K562 (cell line): ENCODE measurements around the gene TRMU. TPM values are rescaled to one million over a fixed set of nuclear protein-coding genes. Genes with fewer than 3 reads are reported as not detected.
A peak's percentile ranks its signal among the peaks of the same experiment; 100 is the strongest.

Experiments
- CBX3 ChIP-seq, 2 experiments: IDR thresholded peaks; 1 replicate in 1 of 2; 2 replicates in 1 of 2; pipeline ENCODE4 v1.6.1; 2012; ENCODE audit warnings: inconsistent platforms in 2 of 2, low read length in 2 of 2, borderline replicate concordance in 1 of 2, control low read depth in 1 of 2
- CREB3 ChIP-seq: fragments of 450-650 bp; conservative IDR thresholded peaks from 2 replicates; pipeline ENCODE4 v1.6.1; 2016; ENCODE audit warnings: missing genetic modification characterization, low read depth, mild to moderate bottlenecking, missing compliant biosample characterization, moderate library complexity
- EGR1 ChIP-seq: fragments of 450-650 bp; conservative IDR thresholded peaks from 2 replicates; pipeline ENCODE4 v1.6.1; 2017; ENCODE audit warnings: mild to moderate bottlenecking
- FOXM1 ChIP-seq, 2 experiments: fragments of 450-650 bp in 1 of 2; sonication (generic) in 1 of 2; formaldehyde crosslinking in 1 of 2; IDR thresholded peaks; 2 replicates each; pipeline versions ENCODE4 v1.6.1 to v1.9.0; 2017 to 2022; ENCODE audit warnings: low read depth in 2 of 2, mild to moderate bottlenecking in 2 of 2, missing genetic modification reagents in 1 of 2, moderate library complexity in 1 of 2
- FOXP1 ChIP-seq: sonication (generic); formaldehyde crosslinking; IDR thresholded peaks from 2 replicates; pipeline ENCODE4 v1.8.0; 2022; ENCODE audit warnings: mild to moderate bottlenecking, missing genetic modification reagents
- KLF10 ChIP-seq: fragments of 250-450 bp; sonication (Bioruptor Pico); IDR thresholded peaks from 2 replicates; pipeline ENCODE4 v1.6.1; 2021; ENCODE audit warnings: matching md5 sums
- KLF6 ChIP-seq: fragments of 250-450 bp; sonication (Bioruptor Pico); IDR thresholded peaks from 2 replicates; pipeline ENCODE4 v1.4.0; 2020; ENCODE audit warnings: mild to moderate bottlenecking, moderate library complexity, borderline replicate concordance
- MAZ ChIP-seq, 2 experiments: fragments of 450-650 bp in 1 of 2; sonication (generic) in 1 of 2; formaldehyde crosslinking; IDR thresholded peaks in 1 of 2; conservative IDR thresholded peaks in 1 of 2; 2 replicates each; pipeline versions ENCODE4 v1.4.0 to v1.5.0; 2020; ENCODE audit warnings: mild to moderate bottlenecking in 1 of 2, missing genetic modification reagents in 1 of 2
- MED1 ChIP-seq: sonication (generic); formaldehyde crosslinking; IDR thresholded peaks from 2 replicates; pipeline ENCODE4 v1.8.1; 2023; ENCODE audit warnings: missing genetic modification reagents, borderline replicate concordance
- NCOA6 ChIP-seq: fragments of 450-650 bp; IDR thresholded peaks from 2 replicates; pipeline ENCODE4 v1.6.1; 2017; ENCODE audit warnings: mild to moderate bottlenecking
- NEUROD1 ChIP-seq: fragments of 150-350 bp; IDR thresholded peaks from 2 replicates; pipeline ENCODE4 v1.6.1; 2014; ENCODE audit warnings: borderline replicate concordance, low read length, low read depth; ENCODE audit not compliant: partially characterized antibody
- PHF8 ChIP-seq: fragments of 200-600 bp; sonication (generic); IDR thresholded peaks from 2 replicates; pipeline ENCODE4 v1.6.1; 2012; ENCODE audit warnings: mixed run types, mild to moderate bottlenecking, inconsistent platforms, low read length, moderate library complexity, borderline replicate concordance
- RBM34 ChIP-seq: fragments of 200-400 bp; formaldehyde crosslinking; IDR thresholded peaks from 2 replicates; pipeline ENCODE4 v1.6.1; 2018; ENCODE audit warnings: low read length, borderline replicate concordance; ENCODE audit not compliant: insufficient read depth
- RHOXF2B ChIP-seq: fragments of 250-450 bp; sonication (Bioruptor Pico); conservative IDR thresholded peaks from 2 replicates; pipeline ENCODE4 v1.5.1; 2021
- SIRT6 ChIP-seq: IDR thresholded peaks from one replicate; pipeline ENCODE4 v1.6.1; 2012; ENCODE audit warnings: low read depth, mild to moderate bottlenecking, control low read depth, inconsistent platforms, low read length, moderate library complexity
- SMC3 ChIP-seq: conservative IDR thresholded peaks from 2 replicates; pipeline ENCODE4 v1.6.1; 2011; ENCODE audit warnings: low read depth, low read length, improper control_type of control experiment; ENCODE audit not compliant: insufficient read depth
- ZNF174 ChIP-seq: fragments of 250-450 bp; sonication (Bioruptor Pico); IDR thresholded peaks from 2 replicates; pipeline ENCODE4 v1.4.0; 2020; ENCODE audit warnings: mild to moderate bottlenecking
- ZNF175 ChIP-seq: fragments of 200-800 bp; sonication (Bioruptor generic); IDR thresholded peaks from 2 replicates; pipeline ENCODE4 v1.6.1; 2016; ENCODE audit warnings: low read depth, mild to moderate bottlenecking, missing genetic modification characterization, missing compliant biosample characterization
- ZNF324 ChIP-seq: fragments of 250-450 bp; sonication (Bioruptor Pico); IDR thresholded peaks from 2 replicates; pipeline ENCODE4 v1.4.0; 2020; ENCODE audit warnings: mild to moderate bottlenecking
- ZNF764 ChIP-seq: fragments of 250-450 bp; sonication (Bioruptor Pico); IDR thresholded peaks from 2 replicates; pipeline ENCODE4 v1.4.0; 2020; ENCODE audit warnings: low read depth, mild to moderate bottlenecking, moderate library complexity
- ZZZ3 ChIP-seq: fragments of 450-650 bp; IDR thresholded peaks from 2 replicates; pipeline ENCODE4 v1.6.1; 2016; ENCODE audit warnings: antibody characterized with exemption, mild to moderate bottlenecking, moderate library complexity
- polyA plus RNA-seq, 8 experiments: library from polyadenylated mRNA; depleted of rRNA in 4 of 8; stranded (reverse) in 5 of 8; unstranded in 3 of 8; fragments of >200 nt; fragmentation: Nextera tagmentation in 2 of 8; fragmentation: Illumina TruSeq in 1 of 8; extraction: Ambion mirVana in 2 of 8; extraction: Trizol in 1 of 8; gene quantifications; 2 replicates each; pipeline versions ENCODE4 v1.2.1 to v1.2.3, GENCODE V29; 2011 to 2014; ENCODE audit warnings: inconsistent platforms in 1 of 8, missing spikeins in 1 of 8
- total RNA-seq, 7 experiments: library from RNA; depleted of rRNA in 6 of 7; stranded (reverse); fragments of >200 nt in 6 of 7; fragmentation: Illumina TruSeq in 2 of 7; extraction: Trizol in 2 of 7; gene quantifications; 2 replicates each; pipeline versions ENCODE4 v1.2.1 to v1.2.3, GENCODE V29; 2011 to 2021; ENCODE audit warnings: low replicate concordance in 1 of 7
- TF ChIP-seq, protein P1 (sequence below), 2 experiments: fragments of 250-450 bp in 1 of 2; fragments of 450-650 bp in 1 of 2; sonication (Bioruptor Pico) in 1 of 2; IDR thresholded peaks; 2 replicates each; pipeline versions ENCODE4 v1.6.1 to v1.8.0; 2016 to 2021; ENCODE audit warnings: mild to moderate bottlenecking in 2 of 2, moderate library complexity in 2 of 2, missing compliant biosample characterization in 1 of 2, missing genetic modification characterization in 1 of 2
- TF ChIP-seq, protein P2 (sequence below), 2 experiments: IDR thresholded peaks; 2 replicates each; pipeline ENCODE4 v1.6.1; 2012; ENCODE audit warnings: improper control_type of control experiment in 2 of 2, low read depth in 2 of 2, low read length in 2 of 2, borderline replicate concordance in 1 of 2

The TRMU gene
- total and polyA plus RNA-seq, 9 of the 15 experiments (the other 6 are each of a cell fraction or from before 2014, with no cell fraction given): 2.3 to 49.9 (median 35.3) TPM

GRCh38 chr22:46296257-46297150 lies 39.0 kb upstream of the TRMU start, which contains the start of gene GTSE1 (continued):
- TF ChIP-seq, protein P1, sequence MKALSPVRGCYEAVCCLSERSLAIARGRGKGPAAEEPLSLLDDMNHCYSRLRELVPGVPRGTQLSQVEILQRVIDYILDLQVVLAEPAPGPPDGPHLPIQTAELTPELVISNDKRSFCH (CRISPR knock-in tag; IDR thresholded peaks at IDR 0.05): no peak
- TF ChIP-seq, protein P1 (tag; IDR thresholded peaks at IDR 0.05): no peak
- no peak for TF ChIP-seq CBX3 (IDR thresholded peaks at IDR 0.05; ENCODE audit: borderline replicate concordance in 1 of 2, low read length in 2 of 2)
- peak in 1 of 2 experiments; percentile 13; a peak in 3 of 4 replicates for TF ChIP-seq MAZ (CRISPR knock-in tag; conservative IDR thresholded peaks at IDR 0.05 in 1 of 2, IDR thresholded peaks at IDR 0.05 in 1 of 2)
- TF ChIP-seq FOXP1: no peak
- no peak for TF ChIP-seq MED1 (CRISPR knock-in tag)
- TF ChIP-seq SIRT6: no peak
- no peak for TF ChIP-seq ZNF324 (CRISPR knock-in tag)
- TF ChIP-seq RBM34: no peak
- TF ChIP-seq CREB3 (tag): 0 out of 2 replicates have a peak, but pooled peaks have one; percentile 57
- no peak for TF ChIP-seq KLF6 (CRISPR knock-in tag)
- TF ChIP-seq ZNF174 (CRISPR knock-in tag): no peak
- TF ChIP-seq EGR1: no peak
- no peak for TF ChIP-seq KLF10 (CRISPR knock-in tag)
- no peak for TF ChIP-seq NEUROD1
- TF ChIP-seq SMC3: no peak
- no peak for TF ChIP-seq ZZZ3
- TF ChIP-seq RHOXF2B (CRISPR knock-in tag): no peak
- no peak for TF ChIP-seq ZNF175 (CRISPR knock-in tag)
- peak; percentile 97 for TF ChIP-seq FOXM1 (IDR thresholded peaks at IDR 0.05; ENCODE audit: low read depth)
- TF ChIP-seq FOXM1 (CRISPR knock-in tag; IDR thresholded peaks at IDR 0.05; ENCODE audit: low read depth): 0 out of 2 replicates have a peak, but pooled peaks have one; percentile 90
- TF ChIP-seq, protein P2, sequence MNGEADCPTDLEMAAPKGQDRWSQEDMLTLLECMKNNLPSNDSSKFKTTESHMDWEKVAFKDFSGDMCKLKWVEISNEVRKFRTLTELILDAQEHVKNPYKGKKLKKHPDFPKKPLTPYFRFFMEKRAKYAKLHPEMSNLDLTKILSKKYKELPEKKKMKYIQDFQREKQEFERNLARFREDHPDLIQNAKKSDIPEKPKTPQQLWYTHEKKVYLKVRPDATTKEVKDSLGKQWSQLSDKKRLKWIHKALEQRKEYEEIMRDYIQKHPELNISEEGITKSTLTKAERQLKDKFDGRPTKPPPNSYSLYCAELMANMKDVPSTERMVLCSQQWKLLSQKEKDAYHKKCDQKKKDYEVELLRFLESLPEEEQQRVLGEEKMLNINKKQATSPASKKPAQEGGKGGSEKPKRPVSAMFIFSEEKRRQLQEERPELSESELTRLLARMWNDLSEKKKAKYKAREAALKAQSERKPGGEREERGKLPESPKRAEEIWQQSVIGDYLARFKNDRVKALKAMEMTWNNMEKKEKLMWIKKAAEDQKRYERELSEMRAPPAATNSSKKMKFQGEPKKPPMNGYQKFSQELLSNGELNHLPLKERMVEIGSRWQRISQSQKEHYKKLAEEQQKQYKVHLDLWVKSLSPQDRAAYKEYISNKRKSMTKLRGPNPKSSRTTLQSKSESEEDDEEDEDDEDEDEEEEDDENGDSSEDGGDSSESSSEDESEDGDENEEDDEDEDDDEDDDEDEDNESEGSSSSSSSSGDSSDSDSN (IDR thresholded peaks at IDR 0.05; ENCODE audit: borderline replicate concordance in 1 of 2, low read depth in 2 of 2, low read length in 2 of 2): no peak
- TF ChIP-seq ZNF764 (CRISPR knock-in tag): no peak
- TF ChIP-seq PHF8: peak; percentile 65; the same call in 1 of the 2 replicates
- TF ChIP-seq NCOA6: no peak
